Esophagus squamous epithelium (tissue), 5 donors: ENCODE data around the gene BICRA. TPM values are rescaled to one million over a fixed set of nuclear protein-coding genes. Genes with fewer than 3 reads are reported as not detected.
"Not testable (repeated sequence)": the region's sequence is repeated elsewhere in the genome, so short reads cannot be mapped to it uniquely, and the experiment has no call there.

Source experiments
- DNase-seq: peaks from one replicate; lab custom pipeline; 2025; lab: John Stamatoyannopoulos, UW
- H3K27ac ChIP-seq, 4 donors: fragments of 200-600 bp; sonication (generic); one replicate each; pipeline ENCODE4 v1.5.1; 2016 to 2019; ENCODE audit warnings: mild to moderate bottlenecking in 1 of 4
- H3K27me3 ChIP-seq, 4 donors: fragments of 200-600 bp; sonication (generic); 1 replicate in 3 of 4; 2 replicates in 1 of 4; pipeline versions ENCODE4 v1.5.1 to v1.6.0; 2017 to 2021; ENCODE audit warnings: antibody characterized with exemption in 1 of 4
- H3K36me3 ChIP-seq, 3 donors: fragments of 200-600 bp; sonication (generic); one replicate each; pipeline ENCODE4 v1.5.1; 2016 to 2019
- H3K4me1 ChIP-seq, 3 donors: fragments of 200-600 bp; sonication (generic); one replicate each; pipeline ENCODE4 v1.5.1; 2017 to 2019
- H3K4me3 ChIP-seq, 4 donors: fragments of 200-600 bp; sonication (generic); 1 replicate in 3 of 4; 2 replicates in 1 of 4; pipeline ENCODE4 v1.5.1; 2016 to 2019; ENCODE audit warnings: mild to moderate bottlenecking in 2 of 4, moderate library complexity in 1 of 4
- H3K9me3 ChIP-seq, 3 donors: fragments of 200-600 bp; sonication (generic); one replicate each; pipeline ENCODE4 v1.5.1; 2016 to 2019
- CTCF ChIP-seq, 6 experiments: fragments of 450-650 bp in 4 of 6; fragments of 200-600 bp in 2 of 6; sonication (generic) in 2 of 6; IDR thresholded peaks; one replicate each; pipeline ENCODE4 v1.5.1; 2016 to 2019; ENCODE audit warnings: antibody characterized with exemption in 6 of 6, mild to moderate bottlenecking in 4 of 6, moderate library complexity in 4 of 6
- POLR2A ChIP-seq, 4 donors: fragments of 450-650 bp; IDR thresholded peaks; one replicate each; pipeline ENCODE4 v1.6.1; 2017; ENCODE audit warnings: antibody characterized with exemption in 4 of 4, mild to moderate bottlenecking in 4 of 4, moderate library complexity in 3 of 4
- WGBS, 2 donors: methylation state at CpG; one replicate each; pipeline ENCODE4 v1.1.5; 2018; 5-methylcytosine and 5-hydroxymethylcytosine counted together
- intact Hi-C: fragments of 100-400 bp; cut with DNase I; formaldehyde crosslinking; loops from one replicate; pipeline ENCODE4 v1.15.0; 2022
- total RNA-seq, 4 donors: library from RNA; depleted of rRNA; stranded (reverse); fragments of >200 nt; gene quantifications; one replicate each; pipeline ENCODE4 v1.1.0, GENCODE V29; 2016
- donor health status: DM: yes; HTN: yes; CAD: no.

BICRA gene
- total RNA-seq, 4 donors from 2014 or later: 1.1 to 17.5 (median 7.0) TPM

DNA sequence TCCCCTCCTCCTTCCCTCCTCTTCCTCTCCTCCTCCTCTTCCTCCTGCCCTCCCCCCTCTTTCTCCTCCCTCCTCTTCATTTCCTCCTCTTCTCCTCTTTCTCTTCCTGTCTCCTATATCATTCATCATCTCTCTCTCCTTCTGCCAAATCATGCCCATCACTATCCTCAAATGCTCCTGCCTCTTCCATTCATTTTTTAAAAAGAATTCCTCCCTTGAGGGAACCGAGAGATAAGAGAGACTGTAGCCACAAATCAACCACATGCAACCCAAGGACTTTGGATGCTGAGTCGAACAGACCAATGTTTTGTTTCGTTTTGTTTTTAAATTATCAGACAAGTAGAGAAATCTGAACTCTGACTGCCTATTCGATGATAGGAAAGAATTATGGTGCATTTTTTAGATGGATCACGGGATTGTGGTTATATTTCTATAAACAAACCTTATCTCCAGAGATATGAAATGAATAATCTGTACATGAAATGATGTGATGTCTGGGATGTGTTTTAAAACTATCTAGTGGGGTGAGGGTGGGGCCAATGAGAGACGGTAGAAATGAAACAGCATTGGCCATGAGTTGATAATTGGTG is 26.5 kb upstream of the BICRA start:
- Histone ChIP-seq H3K4me3 (no peak overlapping the region), H3K27ac (peak overlapping the region; percentile 22 to 87 (median 72)), H3K36me3 (no peaks in the 10 kb centered on the region), H3K4me1 (peaks cover 12 to 35% (median 16%) of the 10 kb centered on the region in 3 donors), H3K9me3 (peaks cover 0 to 11% (median 8%) of the 10 kb centered on the region in 3 donors), H3K27me3 (no peaks in the 10 kb centered on the region)
- intact Hi-C loops: no loop called here
- 46 to 48% methylated on average over 6 of the region's 6 CpGs for WGBS, 2 donors
- no peak for DNase-seq
- TF ChIP-seq CTCF (IDR thresholded peaks at IDR 0.05): no peak
- no peak for TF ChIP-seq POLR2A (IDR thresholded peaks at IDR 0.05)

DNA sequence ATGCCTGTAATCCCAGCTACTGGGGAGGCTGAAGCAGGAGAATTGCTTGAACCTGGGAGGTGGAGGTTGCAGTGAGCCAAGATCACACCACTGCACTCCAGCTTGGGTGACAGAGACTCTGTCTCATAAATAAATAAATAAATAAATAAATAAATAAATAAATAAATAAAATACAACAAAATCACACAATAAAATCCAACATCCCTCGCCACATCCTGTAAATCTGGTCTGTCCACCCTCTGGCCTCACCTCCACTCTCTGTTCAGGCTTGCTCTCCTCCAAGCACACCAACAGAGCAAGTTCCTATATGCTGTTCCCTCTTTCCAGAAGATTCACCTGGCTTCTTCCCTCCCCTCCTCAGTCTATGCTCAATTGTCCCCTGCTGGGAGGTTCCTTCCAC is 25.8 kb upstream of the BICRA start:
- H3K27me3 ChIP-seq, intact Hi-C loops, DNase-seq, H3K36me3 ChIP-seq, H3K4me3 ChIP-seq: not testable (repeated sequence)
- Histone ChIP-seq H3K27ac (peak overlapping the region in 3 of 4 donors; percentile 61 to 87 (median 81)), H3K9me3 (peaks cover 0 to 11% (median 8%) of the 10 kb centered on the region in 3 donors), H3K4me1 (peaks cover 12 to 35% (median 16%) of the 10 kb centered on the region in 3 donors)
- 47 to 55% methylated on average over 1 of the region's 1 CpG for WGBS, 2 donors

DNA sequence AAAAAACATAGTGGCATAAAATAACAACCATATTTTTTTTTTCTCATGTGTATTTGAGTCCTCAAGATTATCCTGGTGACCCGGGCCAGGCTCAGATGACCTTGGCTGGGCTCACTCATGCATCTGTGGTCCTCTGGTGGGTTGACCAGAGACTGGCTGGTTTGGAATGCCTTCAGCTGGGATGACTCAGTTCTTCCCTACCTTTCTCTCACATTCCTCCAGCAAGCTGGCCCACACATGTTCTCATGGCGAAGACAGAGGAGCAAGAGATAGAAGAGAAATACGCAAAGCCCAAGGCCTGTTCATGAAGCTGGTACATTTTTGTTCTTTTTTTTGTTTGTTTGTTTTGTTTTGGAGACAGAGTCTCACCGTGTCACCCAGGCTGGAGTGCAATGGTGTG is 21.6 kb upstream of the BICRA start:
- Histone ChIP-seq H3K27ac (no peak overlapping the region), H3K4me3 (no peak overlapping the region), H3K36me3 (no peaks in the 10 kb centered on the region), H3K27me3 (no peaks in the 10 kb centered on the region), H3K4me1 (peaks cover 4 to 23% (median 11%) of the 10 kb centered on the region in 3 donors), H3K9me3 (peaks cover 0 to 11% (median 8%) of the 10 kb centered on the region in 3 donors)
- WGBS, 2 donors: 75 to 87% methylated on average over 4 of the region's 4 CpGs
- no peak for DNase-seq
- intact Hi-C loops: no loop called here
- TF ChIP-seq POLR2A (IDR thresholded peaks at IDR 0.05): no peak
- no peak for TF ChIP-seq CTCF (IDR thresholded peaks at IDR 0.05)

- Histone ChIP-seq H3K27ac (peak overlapping the region; percentile 4 to 60 (median 40)), H3K4me1 (peaks cover 0 to 6% (median 0%) of the 10 kb centered on the region in 3 donors), H3K36me3 (no peaks in the 10 kb centered on the region), H3K9me3 (peaks cover 0 to 11% (median 8%) of the 10 kb centered on the region in 3 donors), H3K4me3 (no peak overlapping the region), H3K27me3 (no peaks in the 10 kb centered on the region)
- intact Hi-C loops: no loop called here
- DNase-seq: no peak
- no peak for TF ChIP-seq POLR2A (IDR thresholded peaks at IDR 0.05)
- no peak for TF ChIP-seq CTCF (IDR thresholded peaks at IDR 0.05)
- 33 to 34% methylated on average over 7 of the region's 7 CpGs for WGBS, 2 donors
Observed at GRCh38 chr19:47589824-47590223, 19.1 kb upstream of the BICRA start.

GRCh38 chr19:47593860-47594259 is 15.1 kb upstream of the BICRA start:
- DNase-seq: no peak
- no peak overlapping the region for H3K4me3 ChIP-seq
- intact Hi-C loops: no loop called here

More at GRCh38 chr19:47593860-47594259, 15.1 kb upstream of the BICRA start:
- Histone ChIP-seq H3K9me3 (no peaks in the 10 kb centered on the region), H3K27ac (no peak overlapping the region), H3K27me3 (no peaks in the 10 kb centered on the region), H3K4me1 (peaks cover 3 to 14% (median 6%) of the 10 kb centered on the region in 3 donors), H3K36me3 (no peaks in the 10 kb centered on the region)
- TF ChIP-seq POLR2A (IDR thresholded peaks at IDR 0.05): no peak
- TF ChIP-seq CTCF (IDR thresholded peaks at IDR 0.05): no peak
- WGBS, 2 donors: 81 to 91% methylated on average over 6 of the region's 6 CpGs
